Activated CD8-positive, alpha-beta memory T cell treated with anti-CD3 and anti-CD28 coated beads, Interleukin-2, amount 50 U/mL, for 1 hour (primary cell): ENCODE measurements around the gene SSX2IP.
"Not testable (repeated sequence)": the region's sequence is repeated elsewhere in the genome, so short reads cannot be mapped to it uniquely, and the experiment has no call there.

Experiments
- DNase-seq: peaks from one replicate; pipeline ENCODE4 v3.0.0-alpha.2; 2020; ENCODE audit errors: extremely low read depth

The SSX2IP gene

GRCh38 chr1:84690397-84691121 is at the start of gene SSX2IP:
Gene SSX2IP, minus strand, starts transcription at chr1:84690461. Its CDS starts 19,242 bp downstream, at chr1:84671219.
- peak; percentile 97 for DNase-seq

- DNase-seq: no peak
Observed at GRCh38 chr1:84738237-84738636, 48.0 kb upstream of the SSX2IP start.

GRCh38 chr1:84737590-84737989 is 47.3 kb upstream of the SSX2IP start:
- DNase-seq: no peak

GRCh38 chr1:84736944-84737343 is 46.7 kb upstream of the SSX2IP start:
- DNase-seq: no peak

GRCh38 chr1:84736445-84736844 is 46.2 kb upstream of the SSX2IP start:
- DNase-seq: no peak

GRCh38 chr1:84735483-84735882 is 45.2 kb upstream of the SSX2IP start:
- DNase-seq: no peak

- DNase-seq: no peak
Observed at GRCh38 chr1:84732520-84732919, 42.3 kb upstream of the SSX2IP start.

GRCh38 chr1:84731519-84731918 is 41.3 kb upstream of the SSX2IP start:
- no peak for DNase-seq

- not testable (repeated sequence) for DNase-seq
Observed at GRCh38 chr1:84727711-84728110, 37.5 kb upstream of the SSX2IP start.

- DNase-seq: no peak
Observed at GRCh38 chr1:84726593-84727499, 36.6 kb upstream of the SSX2IP start.

- peak; percentile 3 for DNase-seq
Observed at GRCh38 chr1:84724128-84724860, 34.0 kb upstream of the SSX2IP start.

- no peak for DNase-seq
Observed at GRCh38 chr1:84722794-84723193, 32.5 kb upstream of the SSX2IP start.

GRCh38 chr1:84721872-84722271 is 31.6 kb upstream of the SSX2IP start:
- DNase-seq: not testable (repeated sequence)

GRCh38 chr1:84721152-84721551 is 30.9 kb upstream of the SSX2IP start:
- no peak for DNase-seq

- DNase-seq: no peak
Observed at GRCh38 chr1:84720221-84720780, 30.0 kb upstream of the SSX2IP start.

GRCh38 chr1:84719543-84720217 is 29.4 kb upstream of the SSX2IP start:
- no peak for DNase-seq

- no peak for DNase-seq
Observed at GRCh38 chr1:84715342-84716019, 25.2 kb upstream of the SSX2IP start.

- no peak for DNase-seq
Observed at GRCh38 chr1:84712276-84712874, 22.1 kb upstream of the SSX2IP start.

GRCh38 chr1:84711869-84712268 is 21.6 kb upstream of the SSX2IP start:
- DNase-seq: no peak

GRCh38 chr1:84711121-84711520 is 20.9 kb upstream of the SSX2IP start:
- no peak for DNase-seq
